ENCODE data around the gene ZNF333. TPM values are rescaled to one million over a fixed set of nuclear protein-coding genes. Genes with fewer than 3 reads are reported as not detected.
"Not testable (repeated sequence)": the region's sequence is repeated elsewhere in the genome, so short reads cannot be mapped to it uniquely, and the experiment has no call there.

The ZNF333 gene
- total RNA-seq, 2 donors from 2014 or later = 57.1 to 59.0 TPM

DNA sequence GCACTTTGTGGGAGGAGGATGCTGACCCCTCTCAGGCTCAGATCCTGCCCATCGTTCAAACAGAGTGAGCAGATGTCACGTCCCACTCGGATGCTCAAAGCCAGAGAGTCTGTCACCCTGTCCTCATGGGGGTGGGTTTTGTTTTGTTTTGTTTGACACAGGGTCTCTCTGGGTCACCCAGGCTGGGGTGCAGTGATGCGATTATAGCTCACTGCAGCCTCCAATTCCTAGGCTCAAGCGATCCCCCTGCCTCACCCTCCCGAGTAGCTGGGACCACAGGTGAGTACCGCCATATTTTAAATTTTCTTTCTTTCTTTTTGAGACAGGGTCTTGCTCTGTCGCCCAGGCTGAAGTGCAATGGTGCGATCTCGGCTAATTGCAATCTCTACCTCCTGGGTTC is 84.5 kb downstream of the ZNF333 start:
- H3K27me3 ChIP-seq (replicated peaks; ENCODE audit: insufficient read depth) = no peaks in the 10 kb centered on the region
- H3K36me3 ChIP-seq = no peaks in the 10 kb centered on the region
- ATAC-seq (ENCODE audit: insufficient number of reproducible peaks, low FRiP score, low read depth) (no peak), DNase-seq (ENCODE audit: low spot score) (no peak)
- H3K4me1 ChIP-seq (ENCODE audit: control insufficient read depth in 1 of 2, low read depth in 2 of 2) = peaks cover 0 to 3% of the 10 kb centered on the region in 2 donors
- TF ChIP-seq, protein P1, sequence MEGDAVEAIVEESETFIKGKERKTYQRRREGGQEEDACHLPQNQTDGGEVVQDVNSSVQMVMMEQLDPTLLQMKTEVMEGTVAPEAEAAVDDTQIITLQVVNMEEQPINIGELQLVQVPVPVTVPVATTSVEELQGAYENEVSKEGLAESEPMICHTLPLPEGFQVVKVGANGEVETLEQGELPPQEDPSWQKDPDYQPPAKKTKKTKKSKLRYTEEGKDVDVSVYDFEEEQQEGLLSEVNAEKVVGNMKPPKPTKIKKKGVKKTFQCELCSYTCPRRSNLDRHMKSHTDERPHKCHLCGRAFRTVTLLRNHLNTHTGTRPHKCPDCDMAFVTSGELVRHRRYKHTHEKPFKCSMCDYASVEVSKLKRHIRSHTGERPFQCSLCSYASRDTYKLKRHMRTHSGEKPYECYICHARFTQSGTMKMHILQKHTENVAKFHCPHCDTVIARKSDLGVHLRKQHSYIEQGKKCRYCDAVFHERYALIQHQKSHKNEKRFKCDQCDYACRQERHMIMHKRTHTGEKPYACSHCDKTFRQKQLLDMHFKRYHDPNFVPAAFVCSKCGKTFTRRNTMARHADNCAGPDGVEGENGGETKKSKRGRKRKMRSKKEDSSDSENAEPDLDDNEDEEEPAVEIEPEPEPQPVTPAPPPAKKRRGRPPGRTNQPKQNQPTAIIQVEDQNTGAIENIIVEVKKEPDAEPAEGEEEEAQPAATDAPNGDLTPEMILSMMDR (IDR thresholded peaks at IDR 0.05) = no peak
- H3K4me3 ChIP-seq = no peak overlapping the region
- no peak overlapping the region for H3K27ac ChIP-seq
- H3K9me3 ChIP-seq = no peaks in the 10 kb centered on the region

DNA sequence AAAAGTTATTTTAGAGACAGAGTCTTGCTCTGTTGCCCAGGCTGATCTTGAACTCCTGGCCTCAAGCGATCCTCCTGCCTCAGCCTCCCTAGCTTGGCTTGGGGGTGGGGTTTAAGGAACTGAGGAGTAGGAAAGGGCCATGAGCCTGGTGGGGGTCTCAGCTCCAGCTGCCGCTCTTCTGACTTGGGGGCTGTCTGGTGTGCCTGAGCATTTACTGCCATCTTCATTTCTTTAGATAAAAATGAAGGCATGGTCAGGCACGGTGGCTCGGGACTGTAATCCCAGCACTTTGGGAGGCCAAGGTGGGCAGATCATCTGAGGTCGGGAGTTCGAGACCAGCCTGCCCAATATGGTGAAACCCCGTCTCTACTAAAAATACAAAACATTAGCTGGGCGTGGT is 85.5 kb downstream of the ZNF333 start:
- not testable (repeated sequence) for DNase-seq (ENCODE audit: low spot score); H3K36me3 ChIP-seq; H3K27me3 ChIP-seq (replicated peaks; ENCODE audit: insufficient read depth); ATAC-seq (ENCODE audit: insufficient number of reproducible peaks, low FRiP score, low read depth); H3K9me3 ChIP-seq; H3K27ac ChIP-seq; H3K4me1 ChIP-seq (ENCODE audit: control insufficient read depth in 1 of 2, low read depth in 2 of 2)
- H3K4me3 ChIP-seq = peak overlapping the region; percentile 63

DNA sequence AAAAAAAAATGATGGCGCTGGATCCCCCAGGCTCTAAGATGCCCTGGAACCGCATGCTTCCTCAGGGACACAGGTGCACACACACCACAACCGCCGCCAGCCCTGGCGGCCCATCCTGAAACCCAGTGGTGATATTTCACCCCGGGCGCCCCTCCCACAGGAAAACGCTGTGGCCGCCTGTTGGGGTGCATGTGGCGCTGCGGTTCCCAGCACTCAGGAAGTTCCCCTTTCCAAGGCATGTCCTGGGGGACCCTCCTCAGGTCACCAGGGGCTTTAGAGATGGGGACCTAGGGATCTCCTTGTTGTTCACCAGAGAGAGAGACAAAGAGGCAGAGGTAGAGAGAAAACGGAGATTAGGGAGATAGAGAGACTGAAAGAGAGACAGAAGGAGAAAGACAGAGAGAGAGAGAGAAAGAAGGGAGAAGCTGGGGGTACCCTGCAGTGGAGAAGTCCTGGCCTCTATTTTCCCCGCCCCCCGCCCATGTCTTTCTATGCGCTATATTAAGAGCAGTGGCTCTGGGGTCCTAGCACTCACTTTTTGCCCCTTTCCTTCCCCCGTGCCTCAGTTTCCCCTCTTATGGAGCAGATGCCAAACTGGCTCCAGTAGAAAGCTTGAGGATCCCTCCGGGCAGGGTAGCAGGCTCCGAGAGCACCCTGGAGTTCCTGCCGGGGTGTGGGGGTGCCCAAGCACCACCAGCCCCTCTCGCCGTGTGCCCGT is 86.2 kb downstream of the ZNF333 start:
- ATAC-seq (ENCODE audit: insufficient number of reproducible peaks, low FRiP score, low read depth) = no peak
- TF ChIP-seq, protein P1 (IDR thresholded peaks at IDR 0.05) = no peak
- Histone ChIP-seq H3K27me3 (replicated peaks; ENCODE audit: insufficient read depth) (no peaks in the 10 kb centered on the region), H3K4me1 (ENCODE audit: control insufficient read depth in 1 of 2, low read depth in 2 of 2) (peaks cover 0 to 3% of the 10 kb centered on the region in 2 donors), H3K9me3 (no peaks in the 10 kb centered on the region), H3K4me3 (peak overlapping the region; percentile 63), H3K36me3 (no peaks in the 10 kb centered on the region), H3K27ac (no peak overlapping the region)
- DNase-seq (ENCODE audit: low spot score) = no peak

DNA sequence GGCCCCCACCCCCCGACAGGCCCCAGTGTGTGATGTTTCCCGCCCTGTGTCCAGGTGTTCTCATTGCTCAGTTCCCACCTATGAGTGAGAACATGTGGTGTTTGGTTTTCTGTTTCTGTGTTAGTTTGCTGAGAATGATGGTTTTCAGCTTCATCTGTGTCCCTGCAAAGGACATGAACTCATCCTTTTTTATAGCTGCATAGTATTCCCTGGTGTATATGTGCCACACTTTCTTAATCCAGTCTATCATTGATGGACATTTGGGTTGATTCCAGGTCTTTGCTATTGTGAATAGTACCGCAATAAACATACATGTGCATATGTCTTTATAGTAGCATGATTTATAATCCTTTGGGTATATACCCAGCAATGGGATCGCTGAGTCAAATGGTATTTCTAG is 87.8 kb downstream of the ZNF333 start:
- DNase-seq (ENCODE audit: low spot score); H3K4me3 ChIP-seq; H3K36me3 ChIP-seq; H3K4me1 ChIP-seq (ENCODE audit: control insufficient read depth in 1 of 2, low read depth in 2 of 2); H3K9me3 ChIP-seq; H3K27me3 ChIP-seq (replicated peaks; ENCODE audit: insufficient read depth); ATAC-seq (ENCODE audit: insufficient number of reproducible peaks, low FRiP score, low read depth); H3K27ac ChIP-seq: not testable (repeated sequence)

DNA sequence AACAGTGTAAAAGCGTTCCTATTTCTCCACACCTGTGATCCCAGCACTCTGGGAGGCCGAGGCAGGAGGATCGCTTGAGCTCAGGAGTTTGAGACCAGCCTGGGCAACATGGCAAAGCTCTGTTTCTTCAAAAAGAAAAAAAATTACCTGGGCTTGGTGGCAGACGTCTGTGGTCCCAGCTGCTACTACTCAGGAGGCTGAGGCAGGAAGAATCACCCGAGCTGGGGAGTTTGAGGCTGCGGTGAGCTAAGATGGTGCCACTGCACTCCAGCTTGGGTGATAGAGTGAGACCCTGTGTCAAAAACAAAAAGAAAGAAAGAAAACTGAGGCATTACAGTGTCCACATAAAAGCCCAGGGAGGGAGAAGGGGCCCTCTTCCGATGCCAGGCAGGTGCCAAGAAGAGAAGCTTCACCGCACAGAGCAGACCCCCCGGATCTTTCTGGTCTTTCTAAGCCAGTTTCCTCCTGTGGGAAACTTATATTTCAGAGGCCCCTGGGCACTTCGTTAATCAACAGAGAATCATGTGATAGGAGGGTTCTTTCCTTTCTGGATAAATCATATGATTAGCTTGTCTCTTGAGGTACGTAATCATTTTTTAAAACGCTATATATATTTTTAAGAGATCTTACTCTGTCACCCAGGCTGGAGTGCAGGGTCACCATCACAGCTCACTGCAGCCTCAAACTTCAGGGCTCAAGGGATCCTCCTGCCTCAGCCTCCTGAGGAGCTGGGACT is 88.4 kb downstream of the ZNF333 start, which contains the start of gene ADGRE2:
TSS of gene ADGRE2 (minus strand) at position 451 of the 736 bp plus-strand sequence. CDS start 1,804 bp downstream, outside the sequence.
- not testable (repeated sequence) for H3K4me3 ChIP-seq; DNase-seq (ENCODE audit: low spot score); H3K4me1 ChIP-seq (ENCODE audit: control insufficient read depth in 1 of 2, low read depth in 2 of 2); H3K27me3 ChIP-seq (replicated peaks; ENCODE audit: insufficient read depth); H3K9me3 ChIP-seq; ATAC-seq (ENCODE audit: insufficient number of reproducible peaks, low FRiP score, low read depth); H3K36me3 ChIP-seq; H3K27ac ChIP-seq

DNA sequence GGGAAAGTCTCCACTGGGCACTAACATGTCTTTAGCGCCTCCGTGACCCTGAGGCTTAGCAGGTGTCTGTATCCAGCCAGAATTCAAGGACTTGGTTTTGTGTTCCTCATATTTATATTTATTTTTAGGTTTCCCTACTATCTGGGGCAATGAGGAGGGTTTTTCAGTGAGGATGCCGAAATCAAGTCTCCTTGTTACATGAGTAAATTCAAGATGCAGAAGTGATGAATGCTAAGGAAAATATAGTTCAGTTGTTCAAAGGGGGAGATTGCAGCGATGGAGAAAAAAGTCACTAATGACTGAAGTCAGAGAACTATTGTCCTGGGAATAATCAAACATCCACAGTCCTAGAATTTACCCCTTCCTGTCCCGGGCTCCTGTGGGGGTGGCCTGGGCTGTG is 89.3 kb downstream of the ZNF333 start:
- TF ChIP-seq, protein P1 (IDR thresholded peaks at IDR 0.05) = no peak
- Histone ChIP-seq H3K27me3 (replicated peaks; ENCODE audit: insufficient read depth) (no peaks in the 10 kb centered on the region), H3K4me1 (ENCODE audit: control insufficient read depth in 1 of 2, low read depth in 2 of 2) (peaks cover 0 to 3% of the 10 kb centered on the region in 2 donors), H3K27ac (no peak overlapping the region), H3K4me3 (no peak overlapping the region), H3K36me3 (no peaks in the 10 kb centered on the region), H3K9me3 (no peaks in the 10 kb centered on the region)
- DNase-seq (ENCODE audit: low spot score) (no peak), ATAC-seq (ENCODE audit: insufficient number of reproducible peaks, low FRiP score, low read depth) (no peak)

DNA sequence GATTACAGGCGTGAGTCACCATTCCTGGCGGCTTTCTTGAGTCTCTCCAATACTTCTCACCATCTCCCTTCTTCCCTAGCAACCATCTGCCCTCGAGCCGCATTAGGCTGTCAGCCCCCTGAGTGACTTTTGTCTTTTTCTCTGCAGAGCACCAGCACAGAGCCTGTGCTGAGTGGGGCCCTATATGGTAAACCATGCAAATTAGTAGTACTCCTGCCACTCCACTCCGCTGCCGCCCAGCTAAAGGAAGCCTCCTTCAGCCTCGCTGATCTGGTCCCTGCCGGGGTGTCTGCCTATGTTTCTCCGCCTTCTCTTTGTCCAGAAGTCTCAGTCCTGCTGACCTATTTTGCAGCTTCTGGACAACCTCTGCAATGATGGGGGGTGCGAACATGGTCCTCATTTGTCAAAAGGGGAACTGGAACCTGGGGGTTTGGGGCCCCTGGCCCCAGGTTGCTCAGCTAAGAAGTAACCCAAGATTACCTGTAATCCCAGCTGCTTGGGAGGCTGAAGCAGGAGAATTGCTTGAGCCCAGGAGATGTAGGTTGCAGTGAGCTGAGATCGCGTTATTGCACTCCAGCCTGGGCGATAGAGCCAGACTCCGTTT is 90.9 kb downstream of the ZNF333 start:
- not testable (repeated sequence) for ATAC-seq (ENCODE audit: insufficient number of reproducible peaks, low FRiP score, low read depth); H3K9me3 ChIP-seq; H3K27ac ChIP-seq; DNase-seq (ENCODE audit: low spot score); H3K4me1 ChIP-seq (ENCODE audit: control insufficient read depth in 1 of 2, low read depth in 2 of 2); H3K27me3 ChIP-seq (replicated peaks; ENCODE audit: insufficient read depth); H3K36me3 ChIP-seq; H3K4me3 ChIP-seq

DNA sequence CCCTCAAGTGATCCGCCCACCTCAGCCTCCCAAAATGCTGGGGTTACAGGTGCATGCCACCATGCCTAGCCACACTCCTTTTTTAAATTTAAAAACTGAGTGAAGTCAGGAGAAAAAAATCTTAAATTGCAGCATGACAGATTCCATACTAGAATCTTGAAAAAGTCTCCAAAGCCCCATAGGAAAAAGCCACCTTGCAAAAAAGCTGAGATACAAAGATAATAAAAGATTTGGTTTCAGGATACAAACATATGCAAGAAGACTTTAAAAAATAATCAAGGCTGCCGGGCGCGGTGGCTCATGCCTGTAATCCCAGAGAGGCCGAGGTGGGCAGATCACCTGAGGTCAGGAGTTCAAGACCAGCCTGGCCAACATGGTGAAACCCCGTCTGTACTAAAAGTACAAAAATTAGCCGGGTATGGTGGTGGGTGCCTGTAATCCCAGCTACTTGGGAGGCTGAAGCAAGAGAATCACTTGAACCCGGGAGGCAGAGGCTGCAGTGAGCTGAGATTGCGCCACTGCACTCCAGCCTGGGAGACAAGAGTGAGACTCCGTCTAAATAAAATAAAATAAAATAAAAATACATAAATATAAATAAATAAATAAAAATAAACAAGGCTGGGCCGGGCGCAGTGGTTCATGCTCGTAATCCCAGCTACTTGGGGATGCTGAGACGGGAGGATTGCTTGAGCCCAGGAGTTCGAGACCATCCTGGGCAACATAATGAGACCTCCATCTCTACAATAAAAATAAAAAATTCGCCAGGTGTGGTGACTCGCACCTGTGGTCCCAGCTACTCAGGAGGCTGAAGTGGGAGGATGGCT is 92.1 kb downstream of the ZNF333 start:
- H3K4me1 ChIP-seq (ENCODE audit: control insufficient read depth in 1 of 2, low read depth in 2 of 2); H3K9me3 ChIP-seq; H3K27me3 ChIP-seq (replicated peaks; ENCODE audit: insufficient read depth); H3K27ac ChIP-seq; H3K36me3 ChIP-seq; ATAC-seq (ENCODE audit: insufficient number of reproducible peaks, low FRiP score, low read depth); DNase-seq (ENCODE audit: low spot score); H3K4me3 ChIP-seq: not testable (repeated sequence)

Measured in thoracic aorta (tissue), 2 donors.